Inflammatory macrophage treated with lipopolysaccharide for 4 hours (primary cell): ENCODE measurements around the gene CD276.
"Not testable (repeated sequence)": the region's sequence is repeated elsewhere in the genome, so short reads cannot be mapped to it uniquely, and the experiment has no call there.

Experiments
- DNase-seq: peaks from one replicate; pipeline ENCODE4 v3.0.0-alpha.2; 2020

CD276 gene

GRCh38 chr15:73710321-73710720 is 26.1 kb downstream of the CD276 start:
- DNase-seq, result no peak

- peak; percentile 31 for DNase-seq
Observed at GRCh38 chr15:73711526-73711925, 27.3 kb downstream of the CD276 start.

- no peak for DNase-seq
Observed at GRCh38 chr15:73712107-73712506, 27.9 kb downstream of the CD276 start.

GRCh38 chr15:73714695-73715301 is 30.6 kb downstream of the CD276 start:
- no peak for DNase-seq

GRCh38 chr15:73715417-73715816 is 31.2 kb downstream of the CD276 start:
- no peak for DNase-seq

GRCh38 chr15:73716417-73716816 is 32.2 kb downstream of the CD276 start:
- no peak for DNase-seq

GRCh38 chr15:73717206-73717605 is 33.0 kb downstream of the CD276 start:
- DNase-seq, result no peak

GRCh38 chr15:73717802-73718201 is 33.6 kb downstream of the CD276 start:
- DNase-seq, result no peak

- DNase-seq, result no peak
Observed at GRCh38 chr15:73718694-73719093, 34.5 kb downstream of the CD276 start.

GRCh38 chr15:73722425-73722824 is 38.2 kb downstream of the CD276 start:
- no peak for DNase-seq

- no peak for DNase-seq
Observed at GRCh38 chr15:73723191-73723590, 39.0 kb downstream of the CD276 start.

GRCh38 chr15:73724212-73724611 is 40.0 kb downstream of the CD276 start:
- DNase-seq, result no peak

GRCh38 chr15:73727330-73727976 is 43.3 kb downstream of the CD276 start:
- no peak for DNase-seq

GRCh38 chr15:73732051-73732450 is 47.9 kb downstream of the CD276 start:
- DNase-seq, result not testable (repeated sequence)

GRCh38 chr15:73732930-73733329 is 48.7 kb downstream of the CD276 start:
- DNase-seq, result no peak

- DNase-seq, result no peak
Observed at GRCh38 chr15:73737535-73737934, 53.4 kb downstream of the CD276 start.

- no peak for DNase-seq
Observed at GRCh38 chr15:73740152-73741048, 56.2 kb downstream of the CD276 start.

- no peak for DNase-seq
Observed at GRCh38 chr15:73741321-73741836, 57.2 kb downstream of the CD276 start.

- DNase-seq, result no peak
Observed at GRCh38 chr15:73744293-73744692, 60.1 kb downstream of the CD276 start.

- DNase-seq, result no peak
Observed at GRCh38 chr15:73745073-73745472, 60.9 kb downstream of the CD276 start.

- DNase-seq, result no peak
Observed at GRCh38 chr15:73746261-73746660, 62.1 kb downstream of the CD276 start.

- DNase-seq, result no peak
Observed at GRCh38 chr15:73746883-73747282, 62.7 kb downstream of the CD276 start.

GRCh38 chr15:73747847-73748590 is 63.8 kb downstream of the CD276 start:
- DNase-seq, result no peak
